ENCODE measurements around the gene ANGPT4.

The ANGPT4 gene

GRCh38 chr20:821046-821730, 94.9 kb downstream of the ANGPT4 start:
- no peak for DNase-seq

- no peak for DNase-seq
Observed at GRCh38 chr20:820323-820953, 95.7 kb downstream of the ANGPT4 start.
